ENCODE results near the gene MUS81. TPM values are rescaled to one million over a fixed set of nuclear protein-coding genes. Genes with fewer than 3 reads are reported as not detected.
A peak's percentile ranks its signal among the peaks of the same experiment; 100 is the strongest.

The MUS81 gene
- total and polyA plus RNA-seq, 9 of the 15 experiments (the other 6 are each of a cell fraction or from before 2014, with no cell fraction given): 13.4 to 118 (median 53.7) TPM

GRCh38 chr11:65900125-65900898 is 40.1 kb downstream of the MUS81 start, which contains the start of gene FOSL1 (continued):
- TF ChIP-seq REST (IDR thresholded peaks at IDR 0.05; ENCODE audit: borderline replicate concordance) (no peak), REST (CRISPR knock-in tag; IDR thresholded peaks at IDR 0.05; ENCODE audit: low read depth) (0 out of 2 replicates have a peak, but pooled peaks have one; percentile 26), CHD2 (IDR thresholded peaks at IDR 0.05; ENCODE audit: low read depth, low read length) (no peak), POLR2H (tag; IDR thresholded peaks at IDR 0.05; ENCODE audit: low read depth) (peak; percentile 94), TAF15 (IDR thresholded peaks at IDR 0.05; ENCODE audit: low read depth, low read length) (no peak), ZNF740 (CRISPR knock-in tag; IDR thresholded peaks at IDR 0.05) (no peak), ZNF740 (tag; IDR thresholded peaks at IDR 0.05) (no peak), ZNF79 (CRISPR knock-in tag; IDR thresholded peaks at IDR 0.05; ENCODE audit: low read depth) (no peak), KHSRP (IDR thresholded peaks at IDR 0.05) (no peak), CLOCK (CRISPR knock-in tag; IDR thresholded peaks at IDR 0.05; ENCODE audit: borderline replicate concordance) (no peak), ELF4 (CRISPR knock-in tag; IDR thresholded peaks at IDR 0.05) (no peak), NONO (IDR thresholded peaks at IDR 0.05; ENCODE audit: low read depth in 2 of 2, low read length in 1 of 2) (peak; percentile 97 to 99), FOXO4 (CRISPR knock-in tag; IDR thresholded peaks at IDR 0.05) (no peak), RBBP5 (IDR thresholded peaks at IDR 0.05; ENCODE audit: borderline replicate concordance, insufficient read depth, low read length, poor library complexity, severe bottlenecking) (peak; percentile 18)
